Glutamatergic neuron (in vitro differentiated cells): ENCODE measurements around the gene ROBO1. TPM values are rescaled to one million over a fixed set of nuclear protein-coding genes. Genes with fewer than 3 reads are reported as not detected.

Source experiments
- DNase-seq: peaks from one replicate; pipeline ENCODE4 v3.0.0; 2022
- H3K27ac Mint-ChIP-seq: one replicate; pipeline ENCODE4 v1.8.0; 2020; ENCODE audit warnings: mild to moderate bottlenecking, mixed read lengths, inconsistent platforms; ENCODE audit not compliant: unreplicated experiment
- H3K27me3 Mint-ChIP-seq: one replicate; pipeline ENCODE4 v1.8.0; 2020; ENCODE audit warnings: mild to moderate bottlenecking, moderate library complexity, mixed read lengths, inconsistent platforms; ENCODE audit not compliant: unreplicated experiment
- H3K36me3 Mint-ChIP-seq: one replicate; pipeline ENCODE4 v1.8.0; 2020; ENCODE audit warnings: mild to moderate bottlenecking, mixed read lengths, inconsistent platforms; ENCODE audit not compliant: unreplicated experiment
- H3K4me1 Mint-ChIP-seq: one replicate; pipeline ENCODE4 v1.8.0; 2020; ENCODE audit warnings: mild to moderate bottlenecking, low read depth, mixed read lengths, inconsistent platforms; ENCODE audit not compliant: unreplicated experiment
- H3K4me3 Mint-ChIP-seq: one replicate; pipeline ENCODE4 v1.8.0; 2020; ENCODE audit warnings: mild to moderate bottlenecking, mixed read lengths, inconsistent platforms; ENCODE audit not compliant: unreplicated experiment
- H3K9me3 Mint-ChIP-seq: one replicate; pipeline ENCODE4 v1.8.0; 2020; ENCODE audit warnings: mild to moderate bottlenecking, moderate library complexity, mixed read lengths, inconsistent platforms; ENCODE audit not compliant: unreplicated experiment
- CTCF ChIP-seq: fragments of 200-600 bp; sonication (generic); IDR thresholded peaks from one replicate; pipeline ENCODE4 v1.5.0; 2021; ENCODE audit not compliant: partially characterized antibody, unreplicated experiment
- total RNA-seq: library from RNA; stranded (reverse); fragmentation: NEBNext Ultra II Directional; extraction: Animal tissue kit (Norgen Biotek cat#: 25700); gene quantifications from one replicate; pipeline ENCODE4 v1.2.1, GENCODE V29; 2021; ENCODE audit not compliant: unreplicated experiment

Gene ROBO1
- total RNA-seq, 1 donor from 2014 or later = 505 TPM

DNA sequence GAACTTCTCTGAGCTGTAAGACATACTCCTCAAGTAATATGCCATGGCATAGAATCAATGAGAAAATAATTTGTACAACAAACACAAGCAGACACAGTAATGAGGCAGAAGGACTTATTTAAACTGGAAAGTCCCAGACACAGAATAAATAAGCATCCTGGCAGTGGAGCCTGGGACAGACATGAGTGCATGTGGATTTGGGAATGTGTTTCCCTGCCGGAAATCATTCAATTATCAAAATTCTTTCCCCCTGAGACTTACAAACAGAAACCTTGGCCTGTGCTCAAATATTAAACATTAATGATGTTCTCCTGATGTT, 520.1 kb downstream of the ROBO1 start:
- Mint-ChIP-seq H3K9me3 (no peaks in the 10 kb centered on the region), H3K27me3 (peaks cover 2% of the 10 kb centered on the region), H3K27ac (no peak overlapping the region), H3K36me3 (no peaks in the 10 kb centered on the region), H3K4me1 (peaks cover 14% of the 10 kb centered on the region), H3K4me3 (no peak overlapping the region)
- no peak for DNase-seq
- no peak for TF ChIP-seq CTCF

GRCh38 chr3:79246875-79247724, 520.7 kb downstream of the ROBO1 start:
- Mint-ChIP-seq H3K36me3 (no peaks in the 10 kb centered on the region), H3K27ac (no peak overlapping the region), H3K27me3 (peaks cover 2% of the 10 kb centered on the region), H3K4me1 (peaks cover 14% of the 10 kb centered on the region), H3K9me3 (no peaks in the 10 kb centered on the region), H3K4me3 (no peak overlapping the region)
- TF ChIP-seq CTCF = no peak
- no peak for DNase-seq

- TF ChIP-seq CTCF = no peak
- Mint-ChIP-seq H3K27ac (no peak overlapping the region), H3K4me1 (peaks cover 14% of the 10 kb centered on the region), H3K36me3 (peaks cover 4% of the 10 kb centered on the region), H3K9me3 (no peaks in the 10 kb centered on the region), H3K27me3 (no peaks in the 10 kb centered on the region), H3K4me3 (no peak overlapping the region)
- no peak for DNase-seq
Measured at GRCh38 chr3:79245284-79246138, 522.3 kb downstream of the ROBO1 start.

DNA sequence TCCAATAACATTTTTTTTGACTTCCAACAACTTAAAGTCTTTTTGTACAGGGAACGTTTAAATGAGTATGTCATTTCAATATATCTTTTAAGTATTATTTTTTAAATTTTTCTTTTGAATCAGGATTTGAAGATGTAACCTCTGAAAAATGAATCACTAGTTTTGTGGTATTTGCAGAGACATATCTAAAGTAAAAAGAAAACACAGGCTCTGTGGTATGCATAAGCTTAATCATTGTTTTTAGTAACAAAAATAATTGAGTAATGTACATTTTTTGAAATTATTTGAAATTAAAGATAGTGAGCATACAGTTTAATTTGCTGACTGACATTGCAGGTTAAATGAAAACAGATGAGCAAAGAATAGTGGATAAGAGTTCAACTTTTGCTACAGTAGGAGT, 531.3 kb downstream of the ROBO1 start:
- TF ChIP-seq CTCF = no peak
- Mint-ChIP-seq H3K36me3 (no peaks in the 10 kb centered on the region), H3K4me1 (no peaks in the 10 kb centered on the region), H3K4me3 (no peak overlapping the region), H3K27me3 (no peaks in the 10 kb centered on the region), H3K27ac (no peak overlapping the region), H3K9me3 (no peaks in the 10 kb centered on the region)
- no peak for DNase-seq

GRCh38 chr3:79233431-79234060, 534.3 kb downstream of the ROBO1 start:
- Mint-ChIP-seq H3K9me3 (no peaks in the 10 kb centered on the region), H3K4me3 (no peak overlapping the region), H3K4me1 (no peaks in the 10 kb centered on the region), H3K36me3 (no peaks in the 10 kb centered on the region), H3K27ac (no peak overlapping the region), H3K27me3 (no peaks in the 10 kb centered on the region)
- no peak for TF ChIP-seq CTCF
- DNase-seq = no peak
